ENCODE results near the gene CCDC27. TPM values are rescaled to one million over a fixed set of nuclear protein-coding genes. Genes with fewer than 3 reads are reported as not detected.

Gene CCDC27
- total RNA-seq, 1 experiment from 2014 or later: not detected

DNA sequence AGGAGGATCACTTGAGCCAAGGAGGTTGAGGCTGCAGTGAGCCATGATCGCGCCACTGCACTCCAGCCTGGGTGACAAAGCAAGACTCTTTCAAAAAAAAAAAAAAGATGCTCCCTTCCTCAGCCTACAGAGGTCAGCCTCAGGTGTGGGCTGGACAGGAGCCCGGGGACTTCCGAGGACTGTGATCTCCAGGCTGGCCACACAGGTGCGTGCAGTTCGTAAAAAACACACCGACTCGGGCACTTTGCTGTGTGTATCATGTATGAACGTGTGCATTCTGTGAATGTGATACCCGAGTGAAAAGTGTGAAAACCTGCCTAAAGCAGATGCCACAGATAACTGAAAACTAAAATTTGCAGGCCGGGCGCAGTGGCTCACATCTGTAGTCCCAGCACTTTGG lies 8.4 kb upstream of the CCDC27 start (continued):
- TF ChIP-seq, protein P1, sequence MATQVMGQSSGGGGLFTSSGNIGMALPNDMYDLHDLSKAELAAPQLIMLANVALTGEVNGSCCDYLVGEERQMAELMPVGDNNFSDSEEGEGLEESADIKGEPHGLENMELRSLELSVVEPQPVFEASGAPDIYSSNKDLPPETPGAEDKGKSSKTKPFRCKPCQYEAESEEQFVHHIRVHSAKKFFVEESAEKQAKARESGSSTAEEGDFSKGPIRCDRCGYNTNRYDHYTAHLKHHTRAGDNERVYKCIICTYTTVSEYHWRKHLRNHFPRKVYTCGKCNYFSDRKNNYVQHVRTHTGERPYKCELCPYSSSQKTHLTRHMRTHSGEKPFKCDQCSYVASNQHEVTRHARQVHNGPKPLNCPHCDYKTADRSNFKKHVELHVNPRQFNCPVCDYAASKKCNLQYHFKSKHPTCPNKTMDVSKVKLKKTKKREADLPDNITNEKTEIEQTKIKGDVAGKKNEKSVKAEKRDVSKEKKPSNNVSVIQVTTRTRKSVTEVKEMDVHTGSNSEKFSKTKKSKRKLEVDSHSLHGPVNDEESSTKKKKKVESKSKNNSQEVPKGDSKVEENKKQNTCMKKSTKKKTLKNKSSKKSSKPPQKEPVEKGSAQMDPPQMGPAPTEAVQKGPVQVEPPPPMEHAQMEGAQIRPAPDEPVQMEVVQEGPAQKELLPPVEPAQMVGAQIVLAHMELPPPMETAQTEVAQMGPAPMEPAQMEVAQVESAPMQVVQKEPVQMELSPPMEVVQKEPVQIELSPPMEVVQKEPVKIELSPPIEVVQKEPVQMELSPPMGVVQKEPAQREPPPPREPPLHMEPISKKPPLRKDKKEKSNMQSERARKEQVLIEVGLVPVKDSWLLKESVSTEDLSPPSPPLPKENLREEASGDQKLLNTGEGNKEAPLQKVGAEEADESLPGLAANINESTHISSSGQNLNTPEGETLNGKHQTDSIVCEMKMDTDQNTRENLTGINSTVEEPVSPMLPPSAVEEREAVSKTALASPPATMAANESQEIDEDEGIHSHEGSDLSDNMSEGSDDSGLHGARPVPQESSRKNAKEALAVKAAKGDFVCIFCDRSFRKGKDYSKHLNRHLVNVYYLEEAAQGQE (IDR thresholded peaks at IDR 0.05; ENCODE audit: low read depth): no peak

DNA sequence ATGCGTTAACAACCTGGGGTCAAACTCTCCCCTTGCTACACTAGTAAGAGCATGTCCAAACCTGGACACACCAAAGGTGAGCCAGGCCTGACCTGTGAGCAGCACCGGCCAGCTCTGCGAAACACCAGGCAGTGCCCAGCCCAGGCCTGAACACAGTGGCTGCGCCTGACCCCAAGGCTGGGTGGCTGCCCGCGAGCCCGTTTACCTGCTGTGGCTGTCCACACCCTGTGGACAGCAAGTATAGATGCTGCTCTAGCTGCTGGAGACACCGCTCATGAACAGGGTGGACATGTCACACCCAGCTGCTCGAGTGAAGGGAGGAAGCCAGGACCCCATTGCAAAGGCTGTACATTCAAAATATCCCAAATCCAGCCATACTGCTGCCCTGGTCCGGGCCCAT lies 7.6 kb upstream of the CCDC27 start:
- no peak overlapping the region for H3K4me2 ChIP-seq (ENCODE audit: low read length)
- intact Hi-C loops (cut with micrococcal nuclease): no loop called here
- no peaks in the 10 kb centered on the region for H3K9me3 ChIP-seq (ENCODE audit: control insufficient read depth in 1 of 2, insufficient read depth in 1 of 2, low read depth in 1 of 2, low read length in 2 of 2)
- ATAC-seq (no peak), DNase-seq (ENCODE audit: low read depth, low spot score) (no peak)
- ChIA-PET RAD21 (ENCODE audit: low non-redundant PET in 1 of 2, low total read pairs in 2 of 2, uncharacterized antibody in 2 of 2, unreplicated experiment in 2 of 2) (no interaction called here), CTCF (interaction anchor here (1.6 kb wide), 1 partner anchor 292 kb away, joined by 4 read pairs; no protein-coding TSS in a partner anchor), POLR2A (no interaction called here)
- H3K4me1 ChIP-seq (ENCODE audit: control insufficient read depth in 1 of 2, insufficient read depth in 2 of 2, low read length in 2 of 2): no peaks in the 10 kb centered on the region
- H3K27ac ChIP-seq (ENCODE audit: low read depth, low read length): no peak overlapping the region
- no peaks in the 10 kb centered on the region for H3K36me3 ChIP-seq (ENCODE audit: control insufficient read depth in 1 of 2, insufficient read depth in 2 of 2, low read length in 2 of 2)
- H2AFZ ChIP-seq (ENCODE audit: low read depth, low read length, poor library complexity, severe bottlenecking): no peak overlapping the region
- no TSS peak for BruUV-seq (replicated peaks)
- H3K27me3 ChIP-seq (ENCODE audit: insufficient read depth, low read length): no peaks in the 10 kb centered on the region
- no peak for TF ChIP-seq YY1 (IDR thresholded peaks at IDR 0.05; ENCODE audit: extremely low read depth, insufficient replicate concordance, low read depth, low read length)
- TF ChIP-seq, protein P2, sequence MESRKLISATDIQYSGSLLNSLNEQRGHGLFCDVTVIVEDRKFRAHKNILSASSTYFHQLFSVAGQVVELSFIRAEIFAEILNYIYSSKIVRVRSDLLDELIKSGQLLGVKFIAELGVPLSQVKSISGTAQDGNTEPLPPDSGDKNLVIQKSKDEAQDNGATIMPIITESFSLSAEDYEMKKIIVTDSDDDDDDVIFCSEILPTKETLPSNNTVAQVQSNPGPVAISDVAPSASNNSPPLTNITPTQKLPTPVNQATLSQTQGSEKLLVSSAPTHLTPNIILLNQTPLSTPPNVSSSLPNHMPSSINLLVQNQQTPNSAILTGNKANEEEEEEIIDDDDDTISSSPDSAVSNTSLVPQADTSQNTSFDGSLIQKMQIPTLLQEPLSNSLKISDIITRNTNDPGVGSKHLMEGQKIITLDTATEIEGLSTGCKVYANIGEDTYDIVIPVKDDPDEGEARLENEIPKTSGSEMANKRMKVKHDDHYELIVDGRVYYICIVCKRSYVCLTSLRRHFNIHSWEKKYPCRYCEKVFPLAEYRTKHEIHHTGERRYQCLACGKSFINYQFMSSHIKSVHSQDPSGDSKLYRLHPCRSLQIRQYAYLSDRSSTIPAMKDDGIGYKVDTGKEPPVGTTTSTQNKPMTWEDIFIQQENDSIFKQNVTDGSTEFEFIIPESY (IDR thresholded peaks at IDR 0.05; ENCODE audit: extremely low read depth, insufficient replicate concordance, low read length): no peak
- no peak for TF ChIP-seq CBX3 (IDR thresholded peaks at IDR 0.05; ENCODE audit: low read depth)
- no peak for TF ChIP-seq EGR1 (IDR thresholded peaks at IDR 0.05; ENCODE audit: low read depth)
- no peak for TF ChIP-seq RAD21 (IDR thresholded peaks at IDR 0.05; ENCODE audit: low read depth)
- TF ChIP-seq JUND (IDR thresholded peaks at IDR 0.05): no peak
- TF ChIP-seq POLR2A (IDR thresholded peaks at IDR 0.05; ENCODE audit: borderline replicate concordance, extremely low read depth, insufficient read depth, insufficient read length): no peak
- TF ChIP-seq, protein P3, sequence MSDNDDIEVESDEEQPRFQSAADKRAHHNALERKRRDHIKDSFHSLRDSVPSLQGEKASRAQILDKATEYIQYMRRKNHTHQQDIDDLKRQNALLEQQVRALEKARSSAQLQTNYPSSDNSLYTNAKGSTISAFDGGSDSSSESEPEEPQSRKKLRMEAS (IDR thresholded peaks at IDR 0.05): no peak
- TF ChIP-seq EZH2phosphoT487 (IDR thresholded peaks at IDR 0.05; ENCODE audit: borderline replicate concordance): no peak
- TF ChIP-seq POLR2AphosphoS5 (IDR thresholded peaks at IDR 0.05; ENCODE audit: low read depth, low read length): no peak
- TF ChIP-seq, protein P4, sequence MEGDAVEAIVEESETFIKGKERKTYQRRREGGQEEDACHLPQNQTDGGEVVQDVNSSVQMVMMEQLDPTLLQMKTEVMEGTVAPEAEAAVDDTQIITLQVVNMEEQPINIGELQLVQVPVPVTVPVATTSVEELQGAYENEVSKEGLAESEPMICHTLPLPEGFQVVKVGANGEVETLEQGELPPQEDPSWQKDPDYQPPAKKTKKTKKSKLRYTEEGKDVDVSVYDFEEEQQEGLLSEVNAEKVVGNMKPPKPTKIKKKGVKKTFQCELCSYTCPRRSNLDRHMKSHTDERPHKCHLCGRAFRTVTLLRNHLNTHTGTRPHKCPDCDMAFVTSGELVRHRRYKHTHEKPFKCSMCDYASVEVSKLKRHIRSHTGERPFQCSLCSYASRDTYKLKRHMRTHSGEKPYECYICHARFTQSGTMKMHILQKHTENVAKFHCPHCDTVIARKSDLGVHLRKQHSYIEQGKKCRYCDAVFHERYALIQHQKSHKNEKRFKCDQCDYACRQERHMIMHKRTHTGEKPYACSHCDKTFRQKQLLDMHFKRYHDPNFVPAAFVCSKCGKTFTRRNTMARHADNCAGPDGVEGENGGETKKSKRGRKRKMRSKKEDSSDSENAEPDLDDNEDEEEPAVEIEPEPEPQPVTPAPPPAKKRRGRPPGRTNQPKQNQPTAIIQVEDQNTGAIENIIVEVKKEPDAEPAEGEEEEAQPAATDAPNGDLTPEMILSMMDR (IDR thresholded peaks at IDR 0.05 in 2 of 3, conservative IDR thresholded peaks at IDR 0.05 in 1 of 3; ENCODE audit: borderline replicate concordance in 1 of 3, insufficient read depth in 1 of 3, low read depth in 2 of 3, low read length in 2 of 3): no peak
- no peaks in the 10 kb centered on the region for H3K79me2 ChIP-seq (ENCODE audit: insufficient read depth, low read length)
- no peak overlapping the region for H3K4me3 ChIP-seq (replicated peaks in 1 of 2; ENCODE audit: low read depth in 1 of 2, low read length in 2 of 2)
- H3K9me2 ChIP-seq (ENCODE audit: insufficient read depth): no peaks in the 10 kb centered on the region
- no peak overlapping the region for H3K9ac ChIP-seq (ENCODE audit: low read length)
- H4K20me1 ChIP-seq (ENCODE audit: insufficient read depth): no peaks in the 10 kb centered on the region

Data from HCT116 (cell line).